Measurements from ENCODE around the gene CNTN5.

- TF ChIP-seq POLR2A (IDR thresholded peaks at IDR 0.05; ENCODE audit: low read length): no peak
- no peak for TF ChIP-seq GATA1 (IDR thresholded peaks at IDR 0.05; ENCODE audit: low read depth, low read length)
Observed at GRCh38 chr11:100396266-100396665, 1375.5 kb downstream of the CNTN5 start.
